Fibroblast of peridontal ligament (primary cell): ENCODE data around the gene ZNF705A.
"Not testable (repeated sequence)": the region's sequence is repeated elsewhere in the genome, so short reads cannot be mapped to it uniquely, and the experiment has no call there.

Experiments
- DNase-seq: peaks from one replicate; pipeline ENCODE4 v3.0.0-alpha.2; 2010; ENCODE audit errors: extremely low read depth

ZNF705A gene

DNA sequence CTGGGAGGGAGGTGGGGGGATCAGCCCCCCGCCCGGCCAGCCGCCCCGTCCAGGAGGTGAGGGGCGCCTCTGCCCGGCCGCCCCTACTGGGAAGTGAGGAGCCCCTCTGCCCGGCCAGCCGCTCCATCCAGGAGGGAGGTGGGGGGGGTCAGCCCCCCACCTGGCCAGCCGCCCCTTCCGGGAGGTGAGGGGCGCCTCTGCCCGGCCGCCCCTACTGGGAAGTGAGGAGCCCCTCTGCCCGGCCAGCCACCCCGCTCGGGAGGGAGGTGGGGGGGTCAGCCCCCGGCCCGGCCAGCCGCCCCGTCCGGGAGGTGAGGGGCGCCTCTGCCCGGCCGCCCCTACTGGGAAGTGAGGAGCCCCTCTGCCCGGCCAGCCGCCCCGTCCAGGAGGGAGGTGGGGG lies 27.4 kb downstream of the ZNF705A start:
- DNase-seq = not testable (repeated sequence)

DNA sequence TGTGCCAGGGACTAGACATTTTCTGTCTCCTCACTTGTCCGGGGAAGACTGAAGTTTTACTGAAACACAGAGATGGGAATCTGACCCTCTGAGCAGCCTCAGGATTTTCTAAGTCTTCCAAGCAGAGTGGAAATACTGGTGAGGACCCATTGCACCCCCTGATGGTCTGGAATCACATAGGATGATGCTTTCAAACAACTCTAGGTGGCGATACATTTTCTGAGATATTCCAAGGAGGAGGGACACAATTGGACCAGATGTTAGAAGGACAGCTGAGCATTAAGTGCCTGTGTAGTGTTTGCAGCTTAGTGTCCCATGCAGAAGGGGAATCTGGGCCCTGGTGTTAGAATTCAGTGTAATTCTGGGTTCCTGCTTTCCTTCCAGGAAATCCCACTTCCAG lies 31.3 kb downstream of the ZNF705A start:
- not testable (repeated sequence) for DNase-seq

DNA sequence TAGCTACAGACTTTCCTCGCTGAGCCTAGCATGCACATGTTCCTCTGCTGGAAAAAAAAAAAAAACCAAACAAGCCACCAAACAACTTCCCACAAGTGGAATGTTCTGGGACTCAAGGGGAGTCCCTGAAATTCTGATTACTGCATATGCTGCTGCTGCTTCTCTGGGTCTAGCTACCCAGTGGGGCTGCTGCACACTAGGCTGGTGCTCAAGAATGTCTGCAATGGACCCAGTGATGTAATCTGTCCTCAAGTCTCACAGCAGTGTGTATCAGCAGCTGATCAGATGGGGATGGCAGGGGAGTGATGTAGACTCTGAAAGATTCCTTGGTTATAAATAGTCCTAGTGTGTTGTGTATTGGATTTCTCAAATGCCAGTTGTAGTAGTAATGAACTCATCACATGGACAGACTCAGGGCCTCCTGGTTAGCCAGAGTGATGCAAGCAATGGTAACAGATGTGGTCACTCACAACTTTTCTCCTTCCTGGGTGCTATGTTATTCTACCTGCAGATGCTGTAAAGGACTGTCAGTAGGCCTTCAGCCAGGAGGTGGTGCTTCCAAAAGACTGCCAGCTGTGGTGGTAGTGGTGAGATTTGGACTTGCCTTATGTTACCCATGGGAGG lies 41.0 kb downstream of the ZNF705A start:
- peak; percentile 92 for DNase-seq

DNA sequence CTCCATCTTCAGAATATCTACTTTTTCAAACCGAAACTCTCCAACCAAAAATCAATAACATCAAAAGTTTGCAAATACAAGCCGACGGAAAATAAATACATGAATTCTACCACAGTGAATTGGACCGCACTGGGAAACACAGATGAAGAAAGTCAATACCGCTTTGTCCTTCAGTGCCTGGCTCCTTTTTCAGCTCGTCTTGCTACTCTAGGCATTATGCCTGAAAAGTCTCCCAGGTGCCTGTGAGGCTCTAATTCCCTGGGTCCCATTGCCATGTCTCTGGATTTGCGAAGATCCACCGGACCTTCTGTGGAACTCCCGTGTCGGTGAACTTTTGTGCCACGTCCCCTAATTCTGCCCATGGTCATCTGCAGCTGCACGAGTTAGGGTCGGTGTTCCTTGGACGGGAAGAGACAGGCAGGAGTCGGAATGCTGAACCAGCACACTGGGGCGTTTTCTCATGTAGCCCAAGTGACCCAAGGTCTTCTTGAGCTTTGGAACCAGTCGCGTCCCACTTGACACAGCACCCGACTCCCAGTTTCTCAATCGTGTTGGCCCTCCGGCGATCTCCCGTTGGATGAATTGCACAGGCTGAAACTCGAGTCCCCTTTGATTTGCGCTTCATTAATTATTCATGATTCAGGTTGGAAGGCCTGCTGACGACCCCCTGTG lies 62.0 kb downstream of the ZNF705A start:
- DNase-seq = not testable (repeated sequence)

DNA sequence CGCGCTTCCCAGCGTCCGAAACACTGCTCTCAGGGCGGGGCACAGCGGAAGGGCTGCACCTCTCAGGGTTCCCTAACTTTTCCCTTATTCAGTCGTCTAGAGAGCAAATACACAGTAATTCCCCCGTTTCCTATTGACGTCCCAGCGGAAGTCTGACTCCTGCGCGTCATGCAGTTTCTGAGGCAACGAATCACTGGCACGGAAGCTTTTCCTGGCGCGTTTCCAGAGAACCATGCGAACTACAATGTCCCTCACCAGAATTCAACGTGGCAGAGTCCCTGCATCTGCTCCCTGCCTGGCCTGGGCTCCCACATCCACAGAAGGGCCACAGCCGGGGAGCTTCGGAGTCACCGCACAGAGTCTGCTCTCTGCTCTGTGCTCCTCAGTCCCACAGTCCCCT lies 64.6 kb downstream of the ZNF705A start:
- not testable (repeated sequence) for DNase-seq

DNA sequence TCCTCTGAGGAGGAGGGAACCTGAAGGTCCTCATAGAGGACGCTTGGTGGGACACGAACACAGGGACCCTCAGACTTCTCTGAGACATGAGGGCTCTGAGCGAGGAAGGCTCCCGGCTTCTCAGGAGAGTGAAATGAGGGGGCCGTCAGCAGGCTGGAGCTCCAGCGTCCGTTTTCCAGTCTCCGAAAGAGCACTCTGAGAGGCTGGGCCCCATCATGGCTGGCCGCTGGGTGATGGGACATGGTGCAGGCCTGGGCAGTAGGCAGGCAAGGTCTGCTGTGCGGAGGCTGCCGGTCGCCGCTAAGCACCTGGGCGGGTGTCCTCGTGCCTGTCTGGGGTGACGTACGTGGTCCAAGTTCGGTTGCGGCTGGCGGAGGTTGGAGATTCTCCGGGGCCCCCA lies 65.0 kb downstream of the ZNF705A start:
- not testable (repeated sequence) for DNase-seq

DNA sequence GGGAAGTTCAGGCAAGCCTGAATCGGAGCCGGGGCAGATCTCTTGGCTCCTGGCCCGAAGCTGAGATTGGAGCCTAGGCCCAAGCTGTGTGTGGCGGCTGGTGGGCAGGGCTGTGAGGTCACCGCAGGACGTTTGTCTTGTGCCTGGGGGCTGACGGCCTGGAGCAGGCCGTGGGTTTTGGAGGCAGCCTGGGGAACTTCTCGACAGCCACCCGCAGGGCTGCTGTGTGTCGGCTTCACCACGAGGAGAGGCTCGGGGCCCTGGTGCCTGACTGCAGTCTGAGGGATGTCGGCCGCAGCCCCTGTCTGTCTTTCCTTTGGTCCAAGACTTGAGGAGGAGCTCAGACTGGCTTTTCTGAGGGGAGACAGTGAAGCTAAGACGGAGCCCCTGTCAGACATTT lies 65.5 kb downstream of the ZNF705A start:
- not testable (repeated sequence) for DNase-seq

DNA sequence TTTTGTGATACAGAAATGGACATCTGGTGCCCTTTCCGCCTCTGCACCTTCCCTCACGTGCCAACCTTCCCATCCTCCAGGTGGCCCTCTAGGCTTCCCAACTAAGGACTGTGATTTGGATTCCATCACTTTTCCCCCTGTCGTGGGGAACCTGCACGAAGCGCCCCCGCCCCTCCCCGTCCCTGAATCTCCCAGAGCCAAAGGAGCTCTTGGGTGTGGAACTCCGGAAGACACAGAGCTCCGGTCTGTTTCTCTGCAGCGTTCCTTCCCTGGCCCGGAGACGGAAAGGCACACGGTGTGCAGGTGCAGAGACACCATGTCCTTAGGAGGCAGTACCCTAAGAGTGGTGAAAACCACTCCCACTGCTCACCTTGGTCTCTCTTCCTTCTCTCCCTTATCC lies 66.8 kb downstream of the ZNF705A start:
- not testable (repeated sequence) for DNase-seq

DNA sequence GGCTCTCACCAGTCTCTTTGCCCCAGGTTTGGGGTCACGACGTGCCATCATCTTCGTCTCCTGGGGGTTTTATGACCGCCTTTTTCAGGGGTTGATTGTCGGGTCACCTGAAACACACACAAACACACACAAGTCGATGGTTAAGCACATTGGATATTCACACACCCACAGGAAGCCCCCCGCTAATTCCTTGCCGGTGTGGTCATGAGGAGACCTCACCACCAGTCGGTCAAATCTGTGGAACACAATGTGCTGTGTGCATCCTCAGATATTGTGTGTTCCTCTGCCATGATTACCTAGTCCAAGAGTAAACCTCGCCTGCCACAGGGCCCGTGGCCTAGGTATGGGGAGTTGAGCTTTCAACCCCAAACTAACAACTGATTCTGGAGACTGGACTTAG lies 68.0 kb downstream of the ZNF705A start:
- DNase-seq = not testable (repeated sequence)

DNA sequence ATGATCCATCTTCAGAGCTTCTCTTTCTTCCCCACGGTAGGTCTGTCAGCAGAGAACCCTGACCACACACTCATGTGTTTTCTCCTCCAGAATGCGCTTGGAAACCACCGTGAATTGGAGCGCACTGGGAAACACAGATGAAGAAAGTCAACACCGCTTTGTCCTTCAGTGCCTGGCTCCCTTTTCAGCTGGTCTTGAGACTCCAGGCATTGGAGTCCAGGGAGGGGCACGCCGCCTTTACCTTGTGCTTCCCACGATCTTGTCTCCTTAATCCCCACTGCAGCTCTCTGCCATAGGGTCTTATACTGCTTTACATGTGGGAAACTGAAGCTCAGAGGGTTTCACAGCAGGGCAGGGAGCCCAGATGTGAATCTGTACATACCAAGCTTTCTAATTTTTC lies 69.5 kb downstream of the ZNF705A start:
- DNase-seq = no peak

DNA sequence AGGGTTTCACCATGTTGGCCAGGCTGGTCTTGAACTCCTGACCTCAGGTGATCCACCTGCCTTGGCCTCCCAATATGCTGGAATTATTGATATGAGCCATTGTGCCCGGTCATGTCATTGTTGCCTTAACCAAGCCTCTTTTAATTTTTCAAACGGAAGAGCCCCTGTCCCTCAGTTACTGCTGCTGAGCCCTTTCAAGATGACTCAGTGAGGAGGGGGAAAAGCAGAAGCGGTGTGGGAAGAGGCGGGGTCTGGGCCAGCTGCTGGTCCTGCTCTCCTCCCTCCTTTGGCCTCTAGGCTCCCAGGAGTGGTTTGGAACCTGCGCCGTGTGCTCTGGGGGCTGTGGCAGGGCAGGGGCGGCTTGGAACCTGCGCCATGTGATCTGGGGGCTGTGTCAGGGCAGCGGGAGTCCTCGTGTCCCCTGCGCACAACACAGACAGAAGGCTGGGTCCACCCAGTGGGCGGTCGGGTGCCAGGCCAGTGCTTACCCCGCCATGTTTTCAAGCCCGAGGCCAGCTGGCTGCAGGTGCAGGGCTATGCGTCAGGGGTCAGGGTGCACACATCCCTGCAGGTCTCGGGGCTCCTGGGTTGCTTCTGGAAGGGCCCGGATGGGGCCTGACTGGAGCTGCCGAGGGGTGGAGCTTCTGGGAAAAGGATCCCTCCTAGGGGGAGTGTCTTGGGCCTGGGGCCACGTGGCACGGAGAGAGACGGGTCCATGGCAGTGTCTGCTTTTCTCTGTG lies 70.3 kb downstream of the ZNF705A start, which contains the start of gene FAM90A1:
Gene FAM90A1 (minus strand): TSS at position 627 of the 740 bp plus-strand sequence. CDS start 2,786 bp downstream, outside the sequence.
- not testable (repeated sequence) for DNase-seq

DNA sequence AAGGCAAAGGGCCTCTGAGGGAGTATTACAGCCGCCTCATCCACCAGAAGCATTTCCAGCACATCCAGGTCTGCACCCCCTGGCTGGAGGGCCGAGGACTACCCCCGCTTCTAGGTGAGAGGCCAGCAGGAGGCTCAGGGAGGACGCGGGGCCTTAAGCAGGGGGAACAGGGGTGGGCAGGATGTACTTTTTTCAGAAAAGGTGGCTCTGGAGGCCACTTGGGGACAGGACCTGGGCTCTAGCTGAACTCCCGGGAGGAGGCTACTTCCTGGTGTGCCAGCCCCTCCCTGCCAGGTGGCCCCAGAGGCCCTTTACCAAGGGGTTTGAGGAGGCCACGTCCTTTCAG lies 70.9 kb downstream of the ZNF705A start:
- DNase-seq = not testable (repeated sequence)

DNA sequence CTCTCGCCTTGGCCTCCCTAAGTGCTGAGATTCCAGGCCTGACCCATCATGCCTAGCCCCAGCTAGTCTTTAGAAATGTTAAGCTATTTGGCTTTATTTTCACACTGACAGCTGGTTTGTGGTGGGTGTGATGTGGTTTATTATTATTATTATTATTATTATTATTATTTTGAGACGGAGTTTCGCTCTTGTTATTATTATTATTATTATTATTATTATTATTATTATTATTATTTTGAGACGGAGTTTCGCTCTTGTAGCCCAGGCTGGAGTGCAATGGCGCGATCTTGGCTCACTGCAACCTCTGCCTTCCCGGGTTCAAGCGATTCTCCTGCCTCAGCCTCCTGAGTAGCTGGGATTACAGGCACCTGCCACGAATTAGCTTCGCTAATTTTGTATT lies 71.8 kb downstream of the ZNF705A start:
- DNase-seq = not testable (repeated sequence)

DNA sequence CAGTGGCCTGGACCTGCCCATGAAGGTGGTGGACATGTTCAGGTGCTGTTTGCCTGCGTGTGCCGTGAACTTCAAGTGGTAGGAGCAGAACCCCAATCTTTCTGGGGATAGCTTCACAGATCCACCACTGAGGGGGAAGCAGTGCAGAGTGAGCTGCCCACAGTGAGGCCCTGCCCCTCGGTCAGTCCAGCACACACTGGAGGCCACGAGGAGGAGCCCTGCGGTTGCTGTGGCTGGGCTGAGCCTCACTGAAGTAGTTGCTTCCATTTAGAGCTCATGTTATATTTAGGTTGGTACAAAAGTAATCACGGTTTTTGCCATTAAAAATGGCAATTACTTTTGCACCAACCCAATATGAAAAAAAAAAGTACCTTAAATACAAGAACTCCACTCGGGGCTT lies 72.7 kb downstream of the ZNF705A start:
- not testable (repeated sequence) for DNase-seq
